Thymus (tissue), 11 donors: ENCODE data around the gene REC8. TPM values are rescaled to one million over a fixed set of nuclear protein-coding genes. Genes with fewer than 3 reads are reported as not detected.
A peak's percentile ranks its signal among the peaks of the same experiment; 100 is the strongest.

ENCODE experiments used
- DNase-seq, 9 donors: peaks; one replicate each; pipeline ENCODE4 v3.0.0-alpha.2; 2013; ENCODE audit warnings: low spot score in 9 of 9, low read depth in 6 of 9, missing footprints in 1 of 9
- H3K27ac ChIP-seq, 2 donors: one replicate each; pipeline ENCODE4 v1.5.1; 2013; ENCODE audit warnings: control low read depth in 1 of 2, low read depth in 1 of 2, low read length in 1 of 2, mild to moderate bottlenecking in 1 of 2, moderate library complexity in 1 of 2
- H3K27me3 ChIP-seq, 2 donors: one replicate each; pipeline ENCODE4 v1.5.1; 2013; ENCODE audit warnings: low read length in 1 of 2; ENCODE audit not compliant: control insufficient read depth in 2 of 2, insufficient read depth in 1 of 2
- H3K36me3 ChIP-seq, 2 donors: one replicate each; pipeline ENCODE4 v1.5.1; 2013; ENCODE audit warnings: low read length in 1 of 2, mild to moderate bottlenecking in 1 of 2, moderate library complexity in 1 of 2; ENCODE audit not compliant: control insufficient read depth in 2 of 2, insufficient read depth in 2 of 2
- H3K4me1 ChIP-seq, 2 donors: one replicate each; pipeline ENCODE4 v1.5.1; 2013; ENCODE audit warnings: low read length in 2 of 2; ENCODE audit not compliant: control insufficient read depth in 2 of 2, insufficient read depth in 2 of 2
- H3K4me3 ChIP-seq, 2 donors: one replicate each; pipeline ENCODE4 v1.5.1; 2013; ENCODE audit warnings: low read length in 2 of 2, control low read depth in 1 of 2, mild to moderate bottlenecking in 1 of 2
- H3K9me3 ChIP-seq, 2 donors: one replicate each; pipeline ENCODE4 v1.5.1; 2013; ENCODE audit warnings: low read length in 1 of 2, mild to moderate bottlenecking in 1 of 2; ENCODE audit not compliant: control insufficient read depth in 2 of 2, insufficient read depth in 1 of 2
- WGBS: extraction: QIAGEN DNeasy Blood & Tissue Kit; methylation state at CpG from one replicate; pipeline ENCODE4 v1.1.7; 2013; 5-methylcytosine and 5-hydroxymethylcytosine counted together
- polyA plus RNA-seq: library from polyadenylated mRNA; stranded (reverse); fragments of 200-250 nt; gene quantifications from one replicate; pipeline ENCODE4 v1.2.3, GENCODE V29; 2013
- total RNA-seq: library from RNA; stranded (reverse); fragments of 120-200 nt; gene quantifications from one replicate; pipeline ENCODE4 v1.2.4, GENCODE V29; 2013
- donor health status: healthy.

The REC8 gene
- total and polyA plus RNA-seq, 2 donors, result 17.7 to 47.8 TPM

GRCh38 chr14:24190416-24190815 is 18.5 kb downstream of the REC8 start:
- H3K4me3 ChIP-seq, result no peak overlapping the region
- no peaks in the 10 kb centered on the region for H3K9me3 ChIP-seq
- H3K27me3 ChIP-seq, result no peaks in the 10 kb centered on the region
- H3K27ac ChIP-seq, result no peak overlapping the region
- H3K36me3 ChIP-seq, result peaks cover 20 to 48% of the 10 kb centered on the region in 2 donors
- peaks cover 20 to 32% of the 10 kb centered on the region in 2 donors for H3K4me1 ChIP-seq
- WGBS, result 97% methylated on average over 10 of the region's 10 CpGs
- no peak for DNase-seq

- WGBS, result 93% methylated on average over 15 of the region's 15 CpGs
- H3K4me3 ChIP-seq, result no peak overlapping the region
- no peak for DNase-seq
- no peak overlapping the region for H3K27ac ChIP-seq
- no peaks in the 10 kb centered on the region for H3K27me3 ChIP-seq
- peaks cover 21 to 40% of the 10 kb centered on the region in 2 donors for H3K4me1 ChIP-seq
- H3K9me3 ChIP-seq, result no peaks in the 10 kb centered on the region
- peaks cover 14 to 33% of the 10 kb centered on the region in 2 donors for H3K36me3 ChIP-seq
These were observed 21.1 kb downstream of the REC8 start for GRCh38 chr14:24192933-24193332.

- WGBS, result 95% methylated on average over 7 of the region's 7 CpGs
- peaks cover 17 to 27% of the 10 kb centered on the region in 2 donors for H3K4me1 ChIP-seq
- H3K9me3 ChIP-seq, result no peaks in the 10 kb centered on the region
These were observed 22.4 kb downstream of the REC8 start for GRCh38 chr14:24194186-24194872.

DNA sequence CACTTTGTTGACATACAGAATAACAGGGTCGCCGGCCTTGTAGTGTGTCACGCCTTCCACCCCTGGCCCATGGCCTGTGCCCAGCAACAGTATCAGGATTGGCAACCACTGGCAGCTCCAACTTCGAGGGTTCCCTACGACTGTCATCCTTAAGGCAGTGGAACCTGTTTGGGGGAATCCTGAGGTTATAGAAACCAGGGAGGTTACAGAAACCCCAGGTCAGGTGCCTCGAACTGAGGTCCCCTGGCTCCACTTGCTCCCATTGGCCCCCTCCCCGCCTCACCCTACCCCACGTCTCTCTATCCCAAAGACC is 22.9 kb downstream of the REC8 start:
- no peak for DNase-seq
- Histone ChIP-seq H3K27me3 (no peaks in the 10 kb centered on the region), H3K36me3 (peaks cover 14 to 34% of the 10 kb centered on the region in 2 donors), H3K4me3 (peak overlapping the region; percentile 94 to 98), H3K4me1 (peaks cover 17 to 25% of the 10 kb centered on the region in 2 donors), H3K9me3 (no peaks in the 10 kb centered on the region), H3K27ac (peak overlapping the region; percentile 94 to 98)
- 68% methylated on average over 8 of the region's 8 CpGs for WGBS

More at GRCh38 chr14:24194186-24194872, 22.4 kb downstream of the REC8 start:
- Histone ChIP-seq H3K27me3 (no peaks in the 10 kb centered on the region), H3K27ac (peak overlapping the region in 1 of 2 donors; percentile 94), H3K4me3 (peak overlapping the region; percentile 94 to 98), H3K36me3 (peaks cover 14 to 36% of the 10 kb centered on the region in 2 donors)
- no peak for DNase-seq

GRCh38 chr14:24195186-24196070 is 23.5 kb downstream of the REC8 start, which contains the start of gene TM9SF1:
Gene TM9SF1 (minus strand): TSS chr14:24195441. CDS start chr14:24195019, 422 bp downstream.
- Histone ChIP-seq H3K27ac (peak within 1 kb of the TSS; percentile 94 to 98), H3K9me3 (no peaks in the 10 kb centered on the region), H3K27me3 (no peaks in the 10 kb centered on the region), H3K4me1 (peaks cover 17 to 25% of the 10 kb centered on the region in 2 donors), H3K4me3 (peak within 1 kb of the TSS; percentile 94 to 98), H3K36me3 (peaks cover 14 to 30% of the 10 kb centered on the region in 2 donors)
- peak; percentile 67 to 95 (median 83) for DNase-seq
- WGBS, result under 1% methylated on average over 89 of the region's 89 CpGs

- WGBS, result 38% methylated on average over 33 of the region's 33 CpGs
- Histone ChIP-seq H3K27ac (peak overlapping the region; percentile 94 to 98), H3K27me3 (no peaks in the 10 kb centered on the region), H3K4me1 (peaks cover 17 to 25% of the 10 kb centered on the region in 2 donors), H3K4me3 (peak overlapping the region; percentile 94 to 98), H3K36me3 (peaks cover 14 to 27% of the 10 kb centered on the region in 2 donors), H3K9me3 (no peaks in the 10 kb centered on the region)
- peak in 3 of 9 donors; percentile 14 to 46 (median 28) for DNase-seq
These were observed 24.5 kb downstream of the REC8 start for GRCh38 chr14:24196071-24197055.

- Histone ChIP-seq H3K4me1 (peaks cover 17 to 25% of the 10 kb centered on the region in 2 donors), H3K27ac (no peak overlapping the region), H3K36me3 (peaks cover 17 to 26% of the 10 kb centered on the region in 2 donors), H3K27me3 (no peaks in the 10 kb centered on the region), H3K9me3 (peaks cover 2 to 4% of the 10 kb centered on the region in 2 donors), H3K4me3 (no peak overlapping the region)
- DNase-seq, result no peak
- 89% methylated on average over 2 of the region's 2 CpGs for WGBS
These were observed 25.2 kb downstream of the REC8 start for GRCh38 chr14:24197056-24197450.

- Histone ChIP-seq H3K4me1 (peaks cover 16 to 25% of the 10 kb centered on the region in 2 donors), H3K9me3 (peaks cover 2 to 6% of the 10 kb centered on the region in 2 donors), H3K36me3 (peaks cover 11 to 18% of the 10 kb centered on the region in 2 donors), H3K4me3 (no peak overlapping the region), H3K27me3 (no peaks in the 10 kb centered on the region), H3K27ac (no peak overlapping the region)
- DNase-seq, result no peak
- 96% methylated on average over 7 of the region's 7 CpGs for WGBS
These were observed 27.1 kb downstream of the REC8 start for GRCh38 chr14:24198814-24199524.
